GM19035 (cell line): ENCODE data around the gene SCYL2.

Source experiments
- ATAC-seq: cut with Tn5 transposase; IDR thresholded peaks from one replicate; pipeline ENCODE4 v1.9.1; 2021; ENCODE audit not compliant: unreplicated experiment

SCYL2 gene

GRCh38 chr12:100372853-100373640, 106.1 kb downstream of the SCYL2 start:
- no peak for ATAC-seq

- no peak for ATAC-seq
Measured at GRCh38 chr12:100375038-100375735, 108.2 kb downstream of the SCYL2 start.

GRCh38 chr12:100376161-100376560, 109.2 kb downstream of the SCYL2 start:
- no peak for ATAC-seq

GRCh38 chr12:100381379-100381778, 114.4 kb downstream of the SCYL2 start:
- no peak for ATAC-seq

- no peak for ATAC-seq
Measured at GRCh38 chr12:100382338-100382737, 115.4 kb downstream of the SCYL2 start.

GRCh38 chr12:100383586-100384558, 116.9 kb downstream of the SCYL2 start:
- ATAC-seq = no peak

GRCh38 chr12:100384559-100384935, 117.6 kb downstream of the SCYL2 start:
- no peak for ATAC-seq

GRCh38 chr12:100388382-100388781, 121.4 kb downstream of the SCYL2 start:
- no peak for ATAC-seq
